ENCODE data around the gene CNOT11.
"Not testable (repeated sequence)": the region's sequence is repeated elsewhere in the genome, so short reads cannot be mapped to it uniquely, and the experiment has no call there.

DNA sequence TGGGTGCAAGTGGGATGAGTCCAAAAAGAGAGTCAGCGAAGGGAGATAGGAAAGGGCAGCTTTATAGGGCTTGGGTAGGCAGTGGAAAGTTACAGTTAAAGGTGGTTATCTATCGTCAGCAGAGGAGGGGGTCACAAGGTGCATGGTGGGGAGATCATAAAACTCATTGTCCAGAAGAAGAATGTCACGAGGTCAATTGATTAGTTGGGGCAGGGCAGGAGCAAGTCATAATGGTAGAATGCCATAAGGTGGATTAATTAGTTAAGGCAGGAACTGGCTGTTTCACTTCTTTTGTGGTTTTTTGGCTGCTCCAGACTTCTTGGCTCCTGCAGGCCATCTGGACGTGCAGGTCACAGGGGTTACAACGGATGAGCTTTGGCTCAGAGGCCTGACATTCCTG, 3.9 kb upstream of the CNOT11 start:
- TF ChIP-seq MXI1 (IDR thresholded peaks at IDR 0.05; ENCODE audit: borderline replicate concordance, low read depth, low read length); POLR2A (IDR thresholded peaks at IDR 0.05; ENCODE audit: low read depth, low read length): not testable (repeated sequence)
- TF ChIP-seq, protein P1, sequence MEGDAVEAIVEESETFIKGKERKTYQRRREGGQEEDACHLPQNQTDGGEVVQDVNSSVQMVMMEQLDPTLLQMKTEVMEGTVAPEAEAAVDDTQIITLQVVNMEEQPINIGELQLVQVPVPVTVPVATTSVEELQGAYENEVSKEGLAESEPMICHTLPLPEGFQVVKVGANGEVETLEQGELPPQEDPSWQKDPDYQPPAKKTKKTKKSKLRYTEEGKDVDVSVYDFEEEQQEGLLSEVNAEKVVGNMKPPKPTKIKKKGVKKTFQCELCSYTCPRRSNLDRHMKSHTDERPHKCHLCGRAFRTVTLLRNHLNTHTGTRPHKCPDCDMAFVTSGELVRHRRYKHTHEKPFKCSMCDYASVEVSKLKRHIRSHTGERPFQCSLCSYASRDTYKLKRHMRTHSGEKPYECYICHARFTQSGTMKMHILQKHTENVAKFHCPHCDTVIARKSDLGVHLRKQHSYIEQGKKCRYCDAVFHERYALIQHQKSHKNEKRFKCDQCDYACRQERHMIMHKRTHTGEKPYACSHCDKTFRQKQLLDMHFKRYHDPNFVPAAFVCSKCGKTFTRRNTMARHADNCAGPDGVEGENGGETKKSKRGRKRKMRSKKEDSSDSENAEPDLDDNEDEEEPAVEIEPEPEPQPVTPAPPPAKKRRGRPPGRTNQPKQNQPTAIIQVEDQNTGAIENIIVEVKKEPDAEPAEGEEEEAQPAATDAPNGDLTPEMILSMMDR (conservative IDR thresholded peaks at IDR 0.05; ENCODE audit: low read depth, low read length), result not testable (repeated sequence)
